NAMALWA (cell line): ENCODE data around the gene SAMMSON.

Source experiments
- DNase-seq: peaks from one replicate; pipeline ENCODE4 v3.0.0-alpha.2; 2015; ENCODE audit warnings: low spot score

Gene SAMMSON

GRCh38 chr3:69999140-70000027, at the start of gene SAMMSON:
SAMMSON (plus strand) TSS chr3:69999733.
- no peak for DNase-seq

DNA sequence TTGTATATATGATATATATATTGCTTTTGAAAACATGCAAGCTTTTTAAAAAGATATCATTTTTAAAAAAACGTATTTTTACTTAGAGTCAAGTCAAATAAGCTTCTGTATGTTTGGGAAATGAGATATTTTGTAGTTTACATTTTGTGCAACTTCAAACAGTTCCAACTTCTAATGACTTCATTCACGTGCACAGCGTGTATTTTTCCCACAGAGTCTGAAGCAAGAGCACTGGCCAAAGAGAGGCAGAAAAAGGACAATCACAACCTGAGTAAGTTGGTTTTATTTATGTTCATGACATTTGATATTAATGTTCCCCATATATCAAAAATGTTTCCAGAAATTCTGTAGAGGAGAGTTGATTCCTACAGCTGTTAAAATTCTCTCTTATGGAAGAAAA, 47.9 kb upstream of the SAMMSON start:
- no peak for DNase-seq

GRCh38 chr3:69959581-69959980, 40.0 kb upstream of the SAMMSON start:
- DNase-seq = no peak

DNA sequence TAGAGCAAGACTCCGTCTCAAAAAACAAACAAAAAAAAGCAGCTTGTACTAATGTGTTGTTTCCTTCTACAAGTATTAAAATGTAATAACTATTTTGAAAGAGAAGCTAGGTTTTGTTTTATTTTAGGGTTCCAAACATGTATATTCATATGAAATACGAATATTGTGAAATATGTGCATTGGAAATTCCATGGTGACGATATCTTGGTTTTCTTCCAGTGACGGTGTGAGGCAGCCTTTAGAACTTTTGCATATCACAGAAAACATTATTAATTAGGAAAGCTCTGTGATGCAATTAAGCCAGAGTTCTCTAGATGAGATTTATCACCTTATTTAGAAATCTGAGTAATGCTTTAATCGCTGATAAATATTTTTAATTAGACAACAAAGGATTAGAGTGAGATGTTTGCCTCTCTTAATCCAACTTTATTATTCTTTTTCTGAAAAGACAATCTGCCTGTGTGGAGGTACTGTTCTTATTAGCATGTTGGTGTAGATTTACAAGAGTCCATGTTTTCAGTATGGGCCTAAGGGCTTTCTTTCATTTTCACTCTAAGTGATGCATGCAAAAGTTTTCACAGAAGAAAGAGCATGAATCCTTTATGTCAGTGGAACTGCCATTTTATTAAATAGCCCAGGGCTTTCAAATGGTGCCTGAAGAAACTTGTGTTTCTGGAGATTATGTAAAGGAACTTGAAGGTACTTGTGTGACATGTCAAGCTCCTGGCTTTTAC, 37.7 kb upstream of the SAMMSON start:
- no peak for DNase-seq

- no peak for DNase-seq
Measured at GRCh38 chr3:69963643-69964042, 35.9 kb upstream of the SAMMSON start.

DNA sequence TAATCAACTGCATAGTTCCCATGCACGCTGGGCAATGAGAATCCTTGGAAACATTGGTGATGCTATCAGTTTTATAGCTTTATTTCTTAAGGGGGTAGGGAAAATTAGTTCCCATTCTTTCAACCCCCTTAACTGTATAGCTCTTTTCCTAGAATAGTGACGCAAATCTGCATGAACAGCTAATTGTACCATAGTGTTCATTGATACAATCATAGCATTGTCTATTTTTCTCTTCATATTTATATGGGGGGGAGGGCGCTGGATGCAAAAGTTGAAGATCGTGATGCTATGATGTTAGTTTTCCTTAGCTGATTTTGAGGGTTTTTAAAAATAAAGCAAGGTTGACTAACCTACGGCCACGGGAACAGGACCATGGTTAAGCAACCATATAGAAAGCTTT, 32.4 kb upstream of the SAMMSON start:
- DNase-seq = no peak

GRCh38 chr3:69970827-69971226, 28.7 kb upstream of the SAMMSON start:
- no peak for DNase-seq

DNA sequence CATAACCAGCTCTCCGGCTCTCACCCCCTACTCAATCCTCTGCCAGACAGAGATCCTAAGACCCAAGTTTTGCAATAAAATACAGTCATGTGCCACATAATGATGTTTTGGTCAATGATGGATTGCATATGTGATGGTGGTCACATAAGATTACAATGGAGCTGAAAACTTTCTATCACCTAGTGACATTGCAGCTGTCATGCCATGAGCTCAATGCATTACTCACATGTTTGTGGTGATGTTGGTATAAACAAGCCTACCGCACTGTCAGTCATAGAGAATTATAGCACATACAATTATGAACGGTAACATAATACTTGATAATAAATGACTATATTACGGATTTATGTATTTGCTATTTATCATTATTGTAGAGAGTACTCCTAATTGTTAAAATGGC, 26.9 kb upstream of the SAMMSON start:
- DNase-seq = no peak

DNA sequence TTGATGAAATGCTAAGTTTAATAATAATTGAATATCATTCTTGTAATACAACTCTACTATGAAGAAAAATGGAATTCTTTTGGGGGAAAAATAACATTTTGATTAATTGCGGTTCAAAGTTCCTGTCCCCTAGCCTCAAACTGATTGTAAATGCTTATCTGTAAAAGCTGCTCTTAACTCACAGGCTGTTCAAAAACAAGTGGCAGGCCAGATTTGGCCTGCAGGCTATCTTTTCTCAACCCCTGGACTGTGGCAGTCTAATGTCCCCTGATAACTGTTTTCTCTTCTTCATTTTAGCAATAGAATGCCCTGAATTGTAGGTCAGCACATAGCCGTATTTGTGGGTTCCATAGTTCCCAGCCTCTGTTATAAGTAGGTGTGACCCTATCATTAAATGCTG, 23.5 kb upstream of the SAMMSON start:
- no peak for DNase-seq

- no peak for DNase-seq
Measured at GRCh38 chr3:69983546-69984265, 15.8 kb upstream of the SAMMSON start.

DNA sequence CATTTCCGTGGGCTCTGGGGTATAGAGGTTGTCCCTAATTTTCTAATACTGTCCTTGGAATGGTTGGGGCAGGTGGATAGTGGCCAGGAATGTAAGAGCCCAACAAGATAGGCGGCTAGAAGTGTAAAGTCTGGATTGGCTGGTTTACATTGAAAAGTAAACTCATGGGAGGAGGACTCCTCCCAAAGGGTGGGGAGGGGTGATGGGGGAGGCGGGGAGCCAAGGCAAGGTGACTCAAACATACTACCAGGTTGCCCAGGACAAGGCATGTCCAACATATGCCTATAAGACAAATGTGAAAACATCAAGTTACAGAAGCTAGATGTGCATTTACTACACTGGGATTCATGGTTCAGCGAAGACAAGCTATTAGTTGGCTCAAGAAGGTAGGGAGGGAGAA, 14.3 kb upstream of the SAMMSON start:
- no peak for DNase-seq

DNA sequence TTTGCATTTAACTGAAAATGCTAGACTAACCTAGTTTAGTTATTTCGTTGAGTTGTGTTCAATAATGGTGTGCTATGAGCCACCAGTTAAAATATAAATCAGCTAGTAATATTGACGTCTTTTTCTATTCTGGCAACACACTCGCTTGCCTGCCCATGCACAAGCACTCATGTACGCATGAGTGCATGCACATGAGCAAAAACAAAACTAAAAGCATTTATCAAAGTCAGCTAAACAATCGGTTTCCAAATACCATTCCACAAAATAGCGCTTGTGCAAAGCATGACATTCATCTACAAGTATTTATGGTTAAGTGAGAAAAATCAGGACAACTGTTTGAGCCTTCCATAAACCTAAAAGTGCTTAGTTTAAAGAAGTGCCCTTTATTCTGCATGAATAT, 13.1 kb upstream of the SAMMSON start:
- DNase-seq = peak; percentile 9

DNA sequence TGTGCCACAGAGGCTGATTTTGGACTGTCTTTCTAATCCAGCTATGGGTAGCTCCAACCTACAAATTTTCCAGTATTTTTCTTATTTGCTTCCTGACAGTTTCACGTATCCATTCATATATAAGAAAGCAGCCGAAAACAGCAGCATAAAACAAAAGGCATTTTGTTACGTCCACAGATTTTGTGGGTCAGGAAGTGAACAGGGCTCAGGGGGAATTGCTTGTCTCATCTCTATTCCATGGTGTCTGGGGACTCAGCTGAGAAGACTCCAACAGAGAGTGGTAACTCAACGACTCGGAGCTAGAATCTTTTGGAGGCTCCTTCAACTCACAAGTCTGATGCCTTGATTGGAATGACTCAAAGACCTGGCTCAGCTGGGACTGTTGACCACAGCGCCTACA, 11.7 kb upstream of the SAMMSON start:
- DNase-seq = no peak

DNA sequence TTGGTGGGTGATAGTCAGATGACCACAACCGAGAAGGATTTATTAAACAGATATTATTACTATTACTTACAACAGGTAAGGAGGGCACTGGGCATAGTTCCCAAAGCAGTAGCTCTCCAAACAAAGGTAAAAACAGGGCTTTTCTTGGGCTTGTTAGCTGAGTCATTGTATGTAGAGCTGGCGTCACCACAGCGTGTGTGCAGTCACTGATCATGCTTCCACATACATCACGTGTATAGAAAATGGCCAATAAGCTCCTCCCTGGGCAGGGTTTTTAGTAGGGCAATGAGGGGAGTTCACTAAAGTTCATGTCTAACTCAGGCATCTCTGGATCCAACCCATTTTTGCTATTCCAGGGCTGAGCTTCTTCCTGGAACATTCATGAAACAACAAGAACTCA, 5.8 kb upstream of the SAMMSON start:
- DNase-seq = no peak

DNA sequence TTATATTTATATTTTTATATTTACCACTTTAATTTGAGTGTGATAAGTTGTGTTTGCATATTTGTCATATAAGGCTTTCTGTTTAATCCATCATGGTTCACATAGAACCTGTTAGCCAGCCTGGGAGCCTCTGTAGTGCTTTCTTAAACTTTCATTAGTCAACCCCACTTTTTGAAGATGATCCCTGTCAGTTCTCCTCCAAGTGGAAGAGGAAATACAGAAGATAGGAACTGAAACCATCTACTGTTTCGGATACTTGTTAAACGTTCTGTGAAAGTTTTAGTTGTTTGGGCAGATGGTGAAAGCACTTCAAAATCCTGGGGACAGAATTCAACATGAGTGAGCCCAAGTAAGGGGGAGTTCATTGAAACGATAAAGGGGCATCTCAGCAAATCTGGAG, 4.6 kb upstream of the SAMMSON start:
- no peak for DNase-seq

- DNase-seq = no peak
Measured at GRCh38 chr3:69997631-69998307, 1.8 kb upstream of the SAMMSON start.

- DNase-seq = no peak
Measured at GRCh38 chr3:69998759-69999139, 784 bp upstream of the SAMMSON start.

GRCh38 chr3:70000028-70000410, 486 bp downstream of the SAMMSON start:
- DNase-seq = no peak

DNA sequence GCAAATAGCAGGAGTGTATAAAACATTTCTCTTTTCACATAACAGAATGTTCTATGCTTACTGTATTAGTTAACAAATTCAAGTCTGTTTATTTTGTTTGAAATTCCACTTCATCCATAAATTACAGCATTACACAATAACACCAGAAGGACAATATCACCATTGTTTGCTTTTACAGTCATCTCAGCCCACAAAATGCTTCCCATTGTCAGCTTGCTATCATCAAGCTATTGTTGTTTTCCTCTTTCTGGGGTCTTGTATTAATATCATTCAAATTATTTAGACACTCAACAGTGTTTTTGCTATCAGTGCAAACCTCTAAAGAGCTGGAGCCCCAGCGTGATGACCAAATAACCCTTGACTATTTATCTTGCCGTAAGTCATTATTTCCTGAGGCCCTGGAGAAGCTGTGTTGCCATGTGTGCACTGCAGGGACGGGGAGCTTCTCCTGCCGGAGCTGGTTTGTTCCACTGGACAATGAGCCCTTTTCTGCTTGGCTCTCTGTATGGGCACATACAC, 1.1 kb downstream of the SAMMSON start:
- DNase-seq = no peak

DNA sequence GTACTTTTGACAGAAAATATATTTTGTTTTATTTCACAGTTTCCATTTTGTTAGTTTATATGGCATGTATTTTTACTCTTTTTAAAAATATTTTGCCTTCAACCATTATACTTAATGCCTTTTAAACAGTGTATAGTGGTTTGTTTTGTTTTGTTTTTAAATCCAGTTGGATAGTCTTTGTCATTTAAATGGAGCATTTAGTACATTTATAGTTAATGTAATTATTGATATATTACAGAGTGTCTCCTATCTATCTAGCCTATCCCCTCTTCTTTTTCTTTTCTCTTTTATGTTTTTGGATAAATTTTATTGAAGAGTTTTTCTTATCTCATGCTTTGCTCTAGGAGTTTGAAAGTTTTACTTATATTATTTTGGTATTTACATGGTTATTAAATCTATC, 3.6 kb downstream of the SAMMSON start:
- DNase-seq = no peak

- DNase-seq = no peak
Measured at GRCh38 chr3:70006089-70006488, 6.6 kb downstream of the SAMMSON start.

GRCh38 chr3:70010346-70010745, 10.8 kb downstream of the SAMMSON start:
- DNase-seq = no peak
